ENCODE measurements around the gene RAB27B. TPM values are rescaled to one million over a fixed set of nuclear protein-coding genes. Genes with fewer than 3 reads are reported as not detected.
"Not testable (repeated sequence)": the region's sequence is repeated elsewhere in the genome, so short reads cannot be mapped to it uniquely, and the experiment has no call there.

Gene RAB27B
- total RNA-seq, 1 donor from 2014 or later: 16.6 TPM

DNA sequence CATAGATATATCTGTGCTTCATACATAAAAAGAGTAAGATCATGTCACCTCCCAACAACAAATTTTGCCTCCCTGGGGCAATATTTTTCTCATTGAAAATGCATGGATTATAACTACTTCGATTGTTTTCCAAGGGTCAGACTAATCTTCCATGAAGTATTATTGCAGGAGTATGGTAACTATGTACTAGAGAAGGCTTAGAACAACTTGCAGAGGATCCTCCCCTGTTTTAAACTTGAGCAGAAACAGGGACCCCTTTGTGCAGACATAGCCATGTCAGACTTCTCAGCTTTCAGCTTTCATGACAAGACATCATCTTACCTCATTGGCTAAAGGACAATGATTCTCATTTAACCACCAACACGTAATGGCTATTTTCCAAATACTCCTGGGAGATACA is 13.2 kb upstream of the RAB27B start:
- DNase-seq (ENCODE audit: low spot score): no peak

GRCh38 chr18:54820785-54821275 is 7.4 kb upstream of the RAB27B start:
- DNase-seq (ENCODE audit: low spot score): not testable (repeated sequence)

GRCh38 chr18:54822872-54823845 is 5.1 kb upstream of the RAB27B start:
- DNase-seq (ENCODE audit: low spot score): no peak

DNA sequence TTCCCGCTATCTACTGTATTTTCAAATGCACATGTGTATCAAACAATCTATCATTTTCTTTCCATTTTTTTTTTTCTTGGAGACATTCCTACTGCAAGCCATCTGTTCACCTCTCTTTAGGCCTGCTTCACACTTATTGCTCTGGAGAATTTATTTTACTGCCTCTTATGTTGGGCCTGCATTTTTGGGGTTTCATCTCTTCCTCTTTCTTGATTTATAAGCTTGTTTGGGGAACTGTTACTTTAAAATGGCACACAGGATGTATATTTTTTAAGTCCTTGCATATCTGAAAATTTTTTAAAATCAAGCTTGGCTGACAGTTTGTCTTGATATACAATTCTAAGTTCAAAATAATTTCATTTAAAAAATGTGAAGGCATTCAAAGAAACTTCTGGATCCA is 3.5 kb upstream of the RAB27B start:
- DNase-seq (ENCODE audit: low spot score): no peak

DNA sequence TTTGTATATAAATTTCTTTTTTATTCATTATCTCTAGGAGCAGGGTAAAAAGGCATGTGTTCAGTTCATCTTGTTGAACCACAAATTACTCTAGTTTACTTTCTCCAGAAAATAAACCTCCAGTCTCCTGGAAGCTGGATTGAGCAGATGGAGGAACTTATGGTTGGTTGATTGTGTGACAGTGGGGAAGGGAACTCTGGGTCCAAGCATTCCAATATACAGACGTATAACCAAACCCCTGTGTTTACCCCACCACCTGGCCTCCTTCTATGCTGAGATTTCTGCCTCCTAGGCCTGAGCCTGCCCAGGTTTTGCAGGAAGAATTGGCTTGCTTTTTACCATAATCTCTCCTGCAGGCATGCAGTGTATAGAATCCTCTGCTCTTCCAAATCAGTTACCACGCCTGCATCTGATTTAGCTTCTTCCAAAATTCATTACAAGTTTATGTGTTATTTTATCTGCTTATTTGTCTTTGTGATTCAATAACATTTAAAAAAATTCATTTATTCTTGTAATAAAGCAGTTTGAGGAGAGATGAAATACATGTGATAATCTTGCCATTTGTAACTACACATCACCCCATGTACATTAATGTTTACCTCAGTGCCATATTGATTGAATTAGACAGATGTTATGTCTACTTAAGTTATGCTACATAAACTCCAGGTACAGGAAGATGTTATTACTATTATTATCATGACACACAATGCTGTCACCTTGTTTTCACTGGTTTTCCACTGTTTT is 2.5 kb upstream of the RAB27B start:
- DNase-seq (ENCODE audit: low spot score): no peak

DNA sequence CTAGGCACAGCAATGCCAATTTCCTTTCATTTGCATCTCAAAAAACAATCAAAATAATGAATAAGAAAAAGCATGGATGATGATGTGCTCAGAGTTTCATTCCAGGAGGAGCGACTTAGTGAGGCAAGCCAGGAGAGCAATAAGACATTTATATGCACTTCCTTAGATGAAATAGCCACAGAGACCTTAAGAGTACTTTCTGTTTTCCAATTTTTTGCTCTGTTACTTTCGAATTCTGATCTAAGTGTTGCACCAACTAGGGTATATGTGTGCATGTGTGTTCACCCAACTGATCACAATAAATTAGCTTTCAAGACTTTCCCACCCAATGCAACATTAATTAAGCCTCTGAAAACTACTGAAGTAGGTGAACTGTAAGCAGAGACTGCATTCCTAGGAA is 709 bp downstream of the RAB27B start:
- DNase-seq (ENCODE audit: low spot score): no peak

DNA sequence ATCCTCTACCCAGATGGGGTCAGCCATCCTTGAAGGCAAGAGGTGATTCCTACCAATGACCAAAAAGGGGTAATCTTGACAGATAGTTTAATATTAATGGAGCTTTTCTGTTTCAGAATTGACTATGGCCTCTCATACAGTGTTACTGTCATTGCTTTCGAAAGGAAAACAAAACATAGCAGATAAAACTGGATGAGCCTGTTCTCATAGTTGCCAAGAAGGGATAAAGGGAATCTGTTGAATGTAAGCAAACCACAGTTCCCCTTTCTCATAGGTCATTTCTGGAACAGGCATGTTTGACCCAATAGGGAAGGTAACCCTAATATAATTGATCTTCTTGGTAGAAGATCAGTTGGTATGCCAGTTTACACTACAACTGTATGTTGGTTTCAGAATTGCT is 1.6 kb downstream of the RAB27B start:
- DNase-seq (ENCODE audit: low spot score): no peak

- DNase-seq (ENCODE audit: low spot score): no peak
These were observed 2.0 kb downstream of the RAB27B start for GRCh38 chr18:54830260-54830659.

DNA sequence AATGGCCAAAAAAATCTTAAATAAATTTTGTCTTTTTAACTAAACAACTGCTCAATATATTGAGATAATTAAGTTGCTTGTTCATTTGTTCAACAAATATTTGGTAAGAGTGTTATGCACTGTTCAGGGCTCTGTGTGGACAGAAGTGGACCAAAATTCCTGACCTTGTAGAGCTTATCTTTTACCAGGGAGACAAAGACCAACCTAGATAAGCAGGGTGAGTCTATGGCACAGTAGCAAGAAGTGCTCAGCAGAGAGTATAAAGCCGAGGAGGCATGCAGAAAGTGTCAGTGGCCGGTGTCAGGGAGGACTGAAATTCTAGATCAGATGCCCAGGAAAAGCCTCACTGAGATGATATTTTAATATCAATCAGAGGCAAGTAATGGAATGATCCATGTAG is 2.6 kb downstream of the RAB27B start:
- no peak for DNase-seq (ENCODE audit: low spot score)

DNA sequence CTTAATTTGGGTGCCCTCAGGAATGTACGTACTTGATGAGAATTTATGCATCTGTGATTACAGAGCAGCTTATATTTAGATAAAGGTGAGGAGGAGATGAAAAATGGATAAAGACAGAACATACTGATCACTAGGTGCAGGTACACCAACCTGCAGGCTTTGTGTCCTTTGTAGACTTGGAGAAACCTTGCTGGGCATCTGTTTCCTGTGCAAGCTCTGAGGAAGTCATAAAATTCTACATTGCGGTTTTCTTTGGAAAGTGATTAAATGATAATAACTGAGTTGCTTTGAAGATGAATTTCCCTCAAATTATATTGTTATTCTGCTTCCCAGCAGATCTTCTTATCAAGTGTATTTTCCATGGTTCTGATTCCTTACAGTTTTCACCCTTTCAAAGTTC is 7.7 kb downstream of the RAB27B start:
- DNase-seq (ENCODE audit: low spot score): no peak

DNA sequence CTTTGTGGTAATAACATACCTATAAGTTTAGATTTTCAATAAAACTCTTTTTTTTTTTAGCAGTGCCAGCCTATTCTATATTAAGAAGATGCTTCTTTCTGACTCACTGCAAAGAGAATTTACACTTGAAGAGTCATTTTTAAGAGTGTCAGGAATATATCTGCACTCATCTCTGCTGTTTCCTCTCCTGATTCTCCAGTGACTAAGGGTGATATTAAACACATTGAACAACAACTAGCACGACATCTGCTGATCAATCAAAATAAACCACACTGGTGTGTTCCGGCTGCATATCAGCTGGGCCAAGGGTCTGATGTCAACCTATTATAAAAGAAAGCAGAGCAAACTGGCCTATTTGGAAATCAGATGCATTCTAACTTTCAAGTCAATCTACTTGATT is 15.0 kb downstream of the RAB27B start:
- no peak for DNase-seq (ENCODE audit: low spot score)

GRCh38 chr18:54845787-54846186 is 17.5 kb downstream of the RAB27B start:
- DNase-seq (ENCODE audit: low spot score): no peak

- DNase-seq (ENCODE audit: low spot score): no peak
These were observed 19.8 kb downstream of the RAB27B start for GRCh38 chr18:54848121-54848520.

DNA sequence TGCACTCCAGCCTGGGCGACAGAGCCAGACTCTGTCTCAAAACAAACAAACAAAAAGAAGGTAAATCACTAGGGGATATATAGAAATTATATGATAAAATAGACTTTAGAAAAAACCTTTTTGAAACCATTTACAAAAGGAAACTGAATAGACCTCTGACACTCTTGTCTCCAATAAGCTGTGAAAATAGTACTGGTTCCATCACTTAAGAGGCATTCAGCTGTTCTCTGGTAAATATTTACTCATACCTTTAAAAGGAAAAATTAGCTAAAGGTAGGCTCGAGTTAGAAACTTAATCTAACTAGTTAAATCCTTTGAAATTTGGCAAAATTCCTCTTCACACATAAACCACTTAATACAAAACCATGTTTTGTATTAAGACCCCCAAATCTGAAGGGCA is 21.4 kb downstream of the RAB27B start:
- no peak for DNase-seq (ENCODE audit: low spot score)

DNA sequence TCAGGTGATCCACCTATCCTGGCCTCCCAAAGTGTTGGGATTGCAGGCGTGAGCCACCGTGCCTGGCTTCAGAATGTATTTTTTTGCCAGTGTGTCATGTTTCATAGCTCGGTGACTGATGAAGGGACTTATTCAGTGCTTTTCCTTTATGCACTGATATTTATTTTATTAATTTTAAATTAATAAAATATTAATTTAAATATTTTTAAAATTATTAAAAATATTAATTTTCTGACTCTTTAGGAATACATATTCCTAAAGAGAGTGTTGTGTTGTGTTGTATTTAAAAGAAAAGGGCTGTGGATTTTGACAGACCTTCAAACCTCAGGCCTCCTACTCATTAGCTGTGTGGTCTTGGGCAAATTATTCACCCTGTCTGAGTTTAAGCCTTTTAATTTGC is 22.3 kb downstream of the RAB27B start:
- no peak for DNase-seq (ENCODE audit: low spot score)

DNA sequence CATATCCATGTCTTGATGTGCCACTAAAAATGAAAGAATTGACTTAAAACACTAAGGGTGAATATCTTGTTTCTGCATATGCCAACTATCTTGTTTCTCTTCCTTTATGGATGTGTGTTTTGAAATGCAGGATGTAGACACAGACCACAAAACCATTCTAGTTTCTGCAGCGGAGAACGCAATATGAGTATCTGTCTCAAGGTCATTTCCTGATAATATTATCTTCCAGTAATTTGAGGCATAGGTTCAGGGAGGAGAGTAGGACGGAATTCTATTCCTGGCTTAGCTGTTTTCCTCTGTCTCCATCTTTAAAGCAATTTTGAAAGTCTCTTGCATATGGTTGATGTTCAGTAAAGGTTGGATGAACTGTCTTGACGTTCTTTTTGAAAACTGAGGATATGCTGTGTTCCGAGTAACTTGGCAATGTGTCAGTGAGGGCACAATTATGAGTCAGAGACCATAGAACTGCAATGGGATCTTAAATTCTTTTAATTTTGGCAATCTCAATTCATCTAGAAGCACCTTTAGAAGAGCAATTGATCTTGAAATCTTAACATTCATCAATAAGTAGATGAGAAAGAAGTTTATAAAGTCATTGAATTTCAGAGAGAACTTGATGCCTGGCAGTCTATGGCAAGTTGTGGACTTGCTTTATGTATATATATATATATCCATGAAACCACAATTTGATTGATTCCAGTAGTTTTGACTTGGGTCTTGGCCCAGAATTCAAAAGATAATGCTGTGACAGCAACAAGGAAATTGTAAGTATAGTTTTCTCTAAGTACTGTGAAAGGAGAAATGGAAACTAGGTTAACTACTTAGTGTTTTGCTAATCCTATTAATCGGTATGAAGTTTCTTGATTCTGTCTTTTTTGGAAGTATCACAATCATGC is 24.8 kb downstream of the RAB27B start:
- no peak for DNase-seq (ENCODE audit: low spot score)

- DNase-seq (ENCODE audit: low spot score): not testable (repeated sequence)
These were observed 26.8 kb downstream of the RAB27B start for GRCh38 chr18:54855050-54855449.

DNA sequence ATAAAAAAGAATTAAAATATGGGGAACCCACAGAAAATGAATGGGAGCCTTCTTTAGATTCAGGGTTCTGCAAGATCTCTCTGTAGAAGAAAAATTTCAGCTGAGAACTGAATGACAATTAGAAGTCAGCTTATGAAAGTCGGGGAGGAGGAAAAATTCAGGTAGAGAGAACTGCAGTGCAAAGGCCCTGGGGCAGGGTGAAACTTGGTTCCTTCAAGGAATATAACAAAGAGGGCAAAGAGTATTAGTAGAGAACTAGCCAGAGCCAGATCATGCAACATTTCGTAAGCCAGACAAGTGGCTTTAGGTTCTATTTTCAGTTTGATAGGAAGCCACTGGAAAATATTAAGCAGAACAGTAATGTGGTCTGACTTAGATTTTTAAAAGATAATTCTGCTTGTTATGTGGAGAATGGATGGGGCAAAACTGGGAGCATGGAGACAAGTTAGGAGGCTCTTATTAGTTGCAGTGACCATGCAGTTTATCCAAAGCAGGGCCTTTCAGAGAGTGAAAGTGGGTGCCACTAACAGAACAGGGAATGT is 27.9 kb downstream of the RAB27B start:
- DNase-seq (ENCODE audit: low spot score): no peak

- no peak for DNase-seq (ENCODE audit: low spot score)
These were observed 29.2 kb downstream of the RAB27B start for GRCh38 chr18:54857499-54857898.

GRCh38 chr18:54859667-54860421 is 31.6 kb downstream of the RAB27B start:
- DNase-seq (ENCODE audit: low spot score): no peak

DNA sequence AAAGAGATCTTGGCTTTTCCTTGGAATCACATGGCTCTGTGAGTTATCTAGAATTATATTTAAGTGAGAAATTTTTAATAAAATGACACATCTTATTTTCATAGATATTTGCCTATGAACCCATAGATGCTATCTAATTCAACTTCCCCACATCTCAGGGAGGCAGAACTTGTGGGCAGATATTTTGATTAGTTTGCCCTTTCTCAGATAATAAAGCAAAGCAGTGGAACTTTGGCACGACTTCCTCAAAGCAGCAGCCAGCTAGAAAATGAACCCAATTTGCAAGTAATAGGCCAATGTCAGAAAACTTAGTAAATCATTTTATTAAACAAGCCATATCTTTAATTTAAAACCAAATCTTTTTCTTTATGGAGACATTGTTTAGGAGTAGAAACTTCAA is 32.7 kb downstream of the RAB27B start:
- no peak for DNase-seq (ENCODE audit: low spot score)

All from mucosa of gallbladder (tissue), 1 donor.